Endodermal cell (in vitro differentiated cells): ENCODE results near the gene ASZ1. TPM values are rescaled to one million over a fixed set of nuclear protein-coding genes. Genes with fewer than 3 reads are reported as not detected.
A peak's percentile ranks its signal among the peaks of the same experiment; 100 is the strongest.

Source experiments
- DNase-seq: peaks from one replicate; pipeline ENCODE4 v3.0.0-alpha.2; 2017
- H3K27ac ChIP-seq: 2 replicates; pipeline ENCODE4 v1.5.1; 2013; ENCODE audit warnings: mild to moderate bottlenecking, low read depth, low read length, moderate library complexity
- H3K27me3 ChIP-seq: 2 replicates; pipeline ENCODE4 v1.6.1; 2013; ENCODE audit warnings: mild to moderate bottlenecking, low read length, moderate library complexity; ENCODE audit not compliant: insufficient read depth, control insufficient read depth, poor library complexity, severe bottlenecking
- H3K36me3 ChIP-seq: 2 replicates; pipeline ENCODE4 v1.7.0; 2013; ENCODE audit warnings: mild to moderate bottlenecking, low read length, moderate library complexity; ENCODE audit not compliant: control insufficient read depth, insufficient read depth
- H3K4me1 ChIP-seq: one replicate; pipeline ENCODE4 v1.7.0; 2013; ENCODE audit warnings: low read length; ENCODE audit not compliant: control insufficient read depth, insufficient read depth
- H3K4me3 ChIP-seq: 2 replicates; pipeline ENCODE4 v1.5.1; 2013; ENCODE audit warnings: mild to moderate bottlenecking, low read length, moderate library complexity
- H3K9ac ChIP-seq: 2 replicates; pipeline ENCODE4 v1.6.1; 2013; ENCODE audit warnings: mild to moderate bottlenecking, low read length, moderate library complexity; ENCODE audit not compliant: poor library complexity, severe bottlenecking; ENCODE audit errors: extremely low read depth
- H3K9me3 ChIP-seq: 2 replicates; pipeline ENCODE4 v1.6.1; 2013; ENCODE audit warnings: mild to moderate bottlenecking, low read length, moderate library complexity; ENCODE audit not compliant: control insufficient read depth
- H3K27ac Mint-ChIP-seq: 2 replicates; pipeline ENCODE4 v1.8.0; 2020; ENCODE audit warnings: mixed read lengths
- H3K27me3 Mint-ChIP-seq: 2 replicates; pipeline ENCODE4 v1.8.0; 2021; ENCODE audit warnings: mild to moderate bottlenecking, mixed read lengths; ENCODE audit not compliant: insufficient read depth
- H3K36me3 Mint-ChIP-seq: 2 replicates; pipeline ENCODE4 v1.8.0; 2020; ENCODE audit warnings: low read depth, mixed read lengths
- H3K4me1 Mint-ChIP-seq: 2 replicates; pipeline ENCODE4 v1.8.0; 2020; ENCODE audit warnings: mixed read lengths
- H3K4me3 Mint-ChIP-seq: 2 replicates; pipeline ENCODE4 v1.8.0; 2020; ENCODE audit warnings: mild to moderate bottlenecking, moderate library complexity, mixed read lengths
- H3K9me3 Mint-ChIP-seq: 2 replicates; pipeline ENCODE4 v1.8.0; 2020; ENCODE audit warnings: mild to moderate bottlenecking, mixed read lengths
- WGBS, 2 experiments: methylation state at CpG; one replicate each; pipeline versions ENCODE4 v1.1.5 to v1.1.7; 2013; ENCODE audit warnings: missing lambda C conversion rate in 2 of 2, mixed read lengths in 1 of 2; ENCODE audit not compliant: insufficient coverage in 1 of 2, insufficient read length in 1 of 2; 5-methylcytosine and 5-hydroxymethylcytosine counted together
- total RNA-seq, 2 donors: library from RNA; stranded (reverse); fragmentation: NEBNext Ultra II Directional in 1 of 2; extraction: Animal tissue kit (Norgen Biotek cat#: 25700) in 1 of 2; gene quantifications; 2 replicates in 1 of 2; 3 replicates in 1 of 2; pipeline ENCODE4 v1.2.1, GENCODE V29; 2021
- TF ChIP-seq, protein P1 (sequence below): fragments of 200-600 bp; sonication (generic); conservative IDR thresholded peaks from 2 replicates; pipeline ENCODE4 v1.5.0; 2021; ENCODE audit warnings: antibody characterized with exemption, mild to moderate bottlenecking

ASZ1 gene
- total RNA-seq, 2 donors from 2014 or later = not detected

DNA sequence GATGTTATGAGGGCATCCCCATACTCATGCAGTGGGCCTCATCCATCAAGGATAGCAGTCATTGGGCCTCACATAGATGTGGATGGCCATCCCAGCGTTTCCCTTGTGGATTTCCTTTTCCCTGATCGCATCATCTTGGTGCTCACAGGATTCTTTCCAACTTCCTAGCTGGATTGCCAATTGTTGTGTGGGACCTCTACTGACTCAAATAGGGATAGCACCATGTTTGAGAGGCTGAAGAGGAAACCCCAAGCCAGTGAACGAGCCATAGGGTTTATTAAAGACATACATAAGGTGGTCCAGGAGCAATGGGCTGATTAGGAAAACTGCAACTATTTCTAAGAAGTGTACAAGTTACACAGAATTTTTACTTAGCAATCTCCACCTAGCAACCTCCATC is 21.8 kb downstream of the ASZ1 start:
- Mint-ChIP-seq H3K27ac (no peak overlapping the region), H3K4me3 (no peak overlapping the region), H3K27me3 (no peaks in the 10 kb centered on the region), H3K4me1 (no peaks in the 10 kb centered on the region), H3K36me3 (no peaks in the 10 kb centered on the region), H3K9me3 (no peaks in the 10 kb centered on the region)
- 64 to 80% methylated on average over 2 to 3 of the region's 3 CpGs for WGBS, 2 experiments
- Histone ChIP-seq H3K36me3 (no peaks in the 10 kb centered on the region), H3K27me3 (no peaks in the 10 kb centered on the region), H3K9me3 (no peaks in the 10 kb centered on the region), H3K4me1 (peaks cover 3% of the 10 kb centered on the region), H3K9ac (no peak overlapping the region), H3K4me3 (no peak overlapping the region), H3K27ac (no peak overlapping the region)
- DNase-seq = no peak
- TF ChIP-seq, protein P1, sequence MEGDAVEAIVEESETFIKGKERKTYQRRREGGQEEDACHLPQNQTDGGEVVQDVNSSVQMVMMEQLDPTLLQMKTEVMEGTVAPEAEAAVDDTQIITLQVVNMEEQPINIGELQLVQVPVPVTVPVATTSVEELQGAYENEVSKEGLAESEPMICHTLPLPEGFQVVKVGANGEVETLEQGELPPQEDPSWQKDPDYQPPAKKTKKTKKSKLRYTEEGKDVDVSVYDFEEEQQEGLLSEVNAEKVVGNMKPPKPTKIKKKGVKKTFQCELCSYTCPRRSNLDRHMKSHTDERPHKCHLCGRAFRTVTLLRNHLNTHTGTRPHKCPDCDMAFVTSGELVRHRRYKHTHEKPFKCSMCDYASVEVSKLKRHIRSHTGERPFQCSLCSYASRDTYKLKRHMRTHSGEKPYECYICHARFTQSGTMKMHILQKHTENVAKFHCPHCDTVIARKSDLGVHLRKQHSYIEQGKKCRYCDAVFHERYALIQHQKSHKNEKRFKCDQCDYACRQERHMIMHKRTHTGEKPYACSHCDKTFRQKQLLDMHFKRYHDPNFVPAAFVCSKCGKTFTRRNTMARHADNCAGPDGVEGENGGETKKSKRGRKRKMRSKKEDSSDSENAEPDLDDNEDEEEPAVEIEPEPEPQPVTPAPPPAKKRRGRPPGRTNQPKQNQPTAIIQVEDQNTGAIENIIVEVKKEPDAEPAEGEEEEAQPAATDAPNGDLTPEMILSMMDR = peak; percentile 64

DNA sequence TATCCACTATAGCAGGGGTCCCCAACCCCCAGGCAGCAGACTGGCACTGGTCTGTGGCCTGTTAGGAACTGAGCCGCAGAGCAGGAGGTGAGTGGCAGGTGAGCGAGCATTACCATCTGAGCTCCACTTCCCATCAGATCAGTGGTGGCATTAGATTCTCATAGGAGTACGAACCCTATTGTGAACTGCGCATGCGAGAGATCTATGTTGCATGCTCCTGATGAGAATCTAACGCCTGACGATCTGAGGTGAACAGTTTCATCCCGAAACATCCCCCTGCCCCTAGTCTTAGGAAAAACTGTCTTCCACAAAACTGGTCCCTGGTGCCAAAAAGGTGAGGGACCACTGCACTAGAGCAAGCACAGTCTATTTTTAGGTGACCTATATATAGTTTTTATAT is 23.6 kb downstream of the ASZ1 start:
- 82 to 95% methylated on average over 5 to 8 of the region's 8 CpGs for WGBS, 2 experiments
- no peak overlapping the region for H3K4me3 Mint-ChIP-seq
- no peaks in the 10 kb centered on the region for H3K9me3 Mint-ChIP-seq
- no peak overlapping the region for H3K27ac ChIP-seq
- H3K9me3 ChIP-seq = no peaks in the 10 kb centered on the region
- no peaks in the 10 kb centered on the region for H3K4me1 Mint-ChIP-seq
- H3K36me3 ChIP-seq = no peaks in the 10 kb centered on the region
- no peak overlapping the region for H3K27ac Mint-ChIP-seq
- TF ChIP-seq, protein P1 = no peak
- no peak overlapping the region for H3K4me3 ChIP-seq
- H3K4me1 ChIP-seq = peaks cover 3% of the 10 kb centered on the region
- no peak for DNase-seq
- no peak overlapping the region for H3K9ac ChIP-seq
- H3K36me3 Mint-ChIP-seq = no peaks in the 10 kb centered on the region
- H3K27me3 Mint-ChIP-seq = no peaks in the 10 kb centered on the region
- H3K27me3 ChIP-seq = no peaks in the 10 kb centered on the region

GRCh38 chr7:117402109-117402508 is 25.2 kb downstream of the ASZ1 start:
- Histone ChIP-seq H3K9me3 (no peaks in the 10 kb centered on the region), H3K27me3 (no peaks in the 10 kb centered on the region), H3K9ac (no peak overlapping the region), H3K36me3 (no peaks in the 10 kb centered on the region), H3K27ac (no peak overlapping the region), H3K4me3 (no peak overlapping the region), H3K4me1 (peaks cover 3% of the 10 kb centered on the region)
- TF ChIP-seq, protein P1 = no peak
- no peak overlapping the region for H3K4me3 Mint-ChIP-seq
- no peak for DNase-seq
- 85% methylated on average over 2 of the region's 2 CpGs; no CpG with 5 or more reads in 1 of the 2 experiments for WGBS, 2 experiments
- no peaks in the 10 kb centered on the region for H3K27me3 Mint-ChIP-seq
- no peaks in the 10 kb centered on the region for H3K36me3 Mint-ChIP-seq
- peaks cover 6% of the 10 kb centered on the region for H3K4me1 Mint-ChIP-seq
- no peak overlapping the region for H3K27ac Mint-ChIP-seq
- no peaks in the 10 kb centered on the region for H3K9me3 Mint-ChIP-seq
